Ishikawa (cell line): ENCODE results near the gene RPL12.

ENCODE experiments used
- CEBPB ChIP-seq: IDR thresholded peaks from 2 replicates; pipeline ENCODE4 v1.6.1; 2012
- CREB1 ChIP-seq: IDR thresholded peaks from 2 replicates; pipeline ENCODE4 v1.6.1; 2012; ENCODE audit warnings: low read depth
- EGR1 ChIP-seq: IDR thresholded peaks from 2 replicates; pipeline ENCODE4 v1.6.1; 2012
- EP300 ChIP-seq: IDR thresholded peaks from 2 replicates; pipeline ENCODE4 v1.6.1; 2012; ENCODE audit warnings: borderline replicate concordance
- FOXM1 ChIP-seq: IDR thresholded peaks from 2 replicates; pipeline ENCODE4 v1.6.1; 2012; ENCODE audit warnings: low read depth, borderline replicate concordance
- NFIC ChIP-seq: IDR thresholded peaks from 2 replicates; pipeline ENCODE4 v1.6.1; 2012
- RAD21 ChIP-seq: IDR thresholded peaks from 2 replicates; pipeline ENCODE4 v1.6.1; 2012; ENCODE audit warnings: low read depth
- TAF1 ChIP-seq: IDR thresholded peaks from 2 replicates; pipeline ENCODE4 v1.6.1; 2012; ENCODE audit warnings: low read depth, mild to moderate bottlenecking
- TCF12 ChIP-seq: IDR thresholded peaks from 2 replicates; pipeline ENCODE4 v1.6.1; 2012; ENCODE audit warnings: low read depth
- TEAD4 ChIP-seq: IDR thresholded peaks from 2 replicates; pipeline ENCODE4 v1.6.1; 2012
- YY1 ChIP-seq: IDR thresholded peaks from 2 replicates; pipeline ENCODE4 v1.6.1; 2012; ENCODE audit warnings: low read depth
- ZBTB7A ChIP-seq: IDR thresholded peaks from 2 replicates; pipeline ENCODE4 v1.6.1; 2012; ENCODE audit warnings: low read depth
- TF ChIP-seq, protein P1 (sequence below): IDR thresholded peaks from 2 replicates; pipeline ENCODE4 v1.6.1; 2012; ENCODE audit warnings: low read depth, mild to moderate bottlenecking
- TF ChIP-seq, protein P2 (sequence below): IDR thresholded peaks from 2 replicates; pipeline ENCODE4 v1.6.1; 2012
- TF ChIP-seq, protein P3 (sequence below): IDR thresholded peaks from 2 replicates; pipeline ENCODE4 v1.6.1; 2012

The RPL12 gene

GRCh38 chr9:127497656-127498290, 46.6 kb upstream of the RPL12 start:
- TF ChIP-seq EGR1 (no peak), CEBPB (no peak), TCF12 (no peak), NFIC (no peak), ZBTB7A (no peak), YY1 (no peak), EP300 (no peak)
- TF ChIP-seq, protein P1, sequence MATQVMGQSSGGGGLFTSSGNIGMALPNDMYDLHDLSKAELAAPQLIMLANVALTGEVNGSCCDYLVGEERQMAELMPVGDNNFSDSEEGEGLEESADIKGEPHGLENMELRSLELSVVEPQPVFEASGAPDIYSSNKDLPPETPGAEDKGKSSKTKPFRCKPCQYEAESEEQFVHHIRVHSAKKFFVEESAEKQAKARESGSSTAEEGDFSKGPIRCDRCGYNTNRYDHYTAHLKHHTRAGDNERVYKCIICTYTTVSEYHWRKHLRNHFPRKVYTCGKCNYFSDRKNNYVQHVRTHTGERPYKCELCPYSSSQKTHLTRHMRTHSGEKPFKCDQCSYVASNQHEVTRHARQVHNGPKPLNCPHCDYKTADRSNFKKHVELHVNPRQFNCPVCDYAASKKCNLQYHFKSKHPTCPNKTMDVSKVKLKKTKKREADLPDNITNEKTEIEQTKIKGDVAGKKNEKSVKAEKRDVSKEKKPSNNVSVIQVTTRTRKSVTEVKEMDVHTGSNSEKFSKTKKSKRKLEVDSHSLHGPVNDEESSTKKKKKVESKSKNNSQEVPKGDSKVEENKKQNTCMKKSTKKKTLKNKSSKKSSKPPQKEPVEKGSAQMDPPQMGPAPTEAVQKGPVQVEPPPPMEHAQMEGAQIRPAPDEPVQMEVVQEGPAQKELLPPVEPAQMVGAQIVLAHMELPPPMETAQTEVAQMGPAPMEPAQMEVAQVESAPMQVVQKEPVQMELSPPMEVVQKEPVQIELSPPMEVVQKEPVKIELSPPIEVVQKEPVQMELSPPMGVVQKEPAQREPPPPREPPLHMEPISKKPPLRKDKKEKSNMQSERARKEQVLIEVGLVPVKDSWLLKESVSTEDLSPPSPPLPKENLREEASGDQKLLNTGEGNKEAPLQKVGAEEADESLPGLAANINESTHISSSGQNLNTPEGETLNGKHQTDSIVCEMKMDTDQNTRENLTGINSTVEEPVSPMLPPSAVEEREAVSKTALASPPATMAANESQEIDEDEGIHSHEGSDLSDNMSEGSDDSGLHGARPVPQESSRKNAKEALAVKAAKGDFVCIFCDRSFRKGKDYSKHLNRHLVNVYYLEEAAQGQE: no peak
- TF ChIP-seq, protein P2, sequence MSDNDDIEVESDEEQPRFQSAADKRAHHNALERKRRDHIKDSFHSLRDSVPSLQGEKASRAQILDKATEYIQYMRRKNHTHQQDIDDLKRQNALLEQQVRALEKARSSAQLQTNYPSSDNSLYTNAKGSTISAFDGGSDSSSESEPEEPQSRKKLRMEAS: no peak

DNA sequence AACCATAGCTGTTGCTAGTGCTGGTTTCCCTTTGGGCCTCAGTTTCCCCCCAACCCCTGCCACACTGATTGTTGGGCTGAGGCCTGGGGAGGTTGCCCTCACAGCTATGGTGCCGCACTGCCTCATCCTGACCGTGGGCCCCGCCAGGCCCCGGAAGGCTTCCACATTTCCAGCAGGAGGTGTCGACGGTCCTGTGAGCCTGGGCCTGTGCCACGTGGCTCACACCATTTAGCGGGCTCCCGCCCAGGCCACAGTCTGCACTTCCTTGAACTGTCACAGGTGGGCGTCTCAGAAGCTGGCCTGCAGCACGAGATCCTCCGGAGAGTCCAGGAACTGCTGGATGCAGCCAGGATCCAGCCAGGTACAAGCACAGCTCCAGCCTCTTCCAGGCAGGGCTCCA, 45.8 kb upstream of the RPL12 start:
- TF ChIP-seq ZBTB7A (no peak), FOXM1 (no peak), RAD21 (no peak), CREB1 (no peak), NFIC (no peak), EGR1 (no peak), EP300 (no peak), YY1 (no peak), CEBPB (no peak), TAF1 (no peak), TEAD4 (no peak), TCF12 (no peak)
- TF ChIP-seq, protein P1: no peak
- TF ChIP-seq, protein P2: no peak
- TF ChIP-seq, protein P3, sequence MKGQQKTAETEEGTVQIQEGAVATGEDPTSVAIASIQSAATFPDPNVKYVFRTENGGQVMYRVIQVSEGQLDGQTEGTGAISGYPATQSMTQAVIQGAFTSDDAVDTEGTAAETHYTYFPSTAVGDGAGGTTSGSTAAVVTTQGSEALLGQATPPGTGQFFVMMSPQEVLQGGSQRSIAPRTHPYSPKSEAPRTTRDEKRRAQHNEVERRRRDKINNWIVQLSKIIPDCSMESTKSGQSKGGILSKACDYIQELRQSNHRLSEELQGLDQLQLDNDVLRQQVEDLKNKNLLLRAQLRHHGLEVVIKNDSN: no peak

DNA sequence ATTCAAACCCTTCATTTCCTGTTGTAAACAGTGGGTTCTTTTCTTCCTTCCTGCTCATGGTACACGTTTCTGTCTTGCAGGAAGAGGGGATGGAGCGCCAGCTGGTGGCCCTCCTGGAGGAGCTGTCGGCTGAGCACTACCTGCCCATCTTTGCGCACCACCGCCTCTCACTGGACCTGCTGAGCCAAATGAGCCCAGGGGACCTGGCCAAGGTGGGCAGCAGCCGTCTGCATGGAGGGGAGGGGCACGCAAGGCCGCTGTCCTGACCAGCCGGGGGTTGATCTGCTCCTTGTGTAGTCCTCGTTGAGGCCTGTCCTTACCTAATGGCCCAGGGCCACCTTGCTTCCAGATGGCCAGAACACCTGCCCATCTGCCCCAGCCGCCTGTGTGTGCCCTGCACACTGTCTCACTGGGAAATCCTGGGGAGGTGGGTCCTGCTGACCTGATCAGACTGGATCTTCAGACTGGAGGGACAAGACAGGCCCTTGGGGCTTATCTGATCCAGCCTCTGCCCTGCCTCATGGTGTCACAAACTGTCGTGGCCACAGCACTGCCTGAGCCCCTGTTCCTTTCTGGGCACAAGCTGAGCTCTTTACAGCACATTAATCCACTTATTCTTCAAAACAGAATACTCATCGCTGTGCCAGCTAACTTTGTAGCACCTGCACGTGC, 44.8 kb upstream of the RPL12 start:
- TF ChIP-seq, protein P3: no peak
- TF ChIP-seq RAD21: peak; percentile 6; the same call in 1 of the 2 replicates
- TF ChIP-seq FOXM1: no peak

DNA sequence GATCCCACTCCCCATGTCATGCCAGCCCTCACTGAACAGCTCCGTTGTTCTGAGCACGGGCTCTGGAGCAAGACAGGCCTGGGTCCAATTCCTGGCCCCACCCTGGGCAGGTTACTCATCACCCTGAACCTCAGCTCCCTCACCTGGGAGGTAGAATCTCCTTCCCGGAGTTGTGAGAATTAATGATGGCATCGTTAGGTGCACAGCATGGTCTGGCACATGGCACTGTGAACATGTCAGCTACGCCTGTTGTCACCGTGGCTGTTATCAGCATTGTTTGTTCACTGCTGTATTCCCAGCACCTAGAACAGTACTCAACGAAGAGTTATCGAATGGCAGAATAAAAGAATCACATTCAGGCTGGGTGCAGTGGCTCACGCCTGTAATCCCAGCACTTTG, 43.1 kb upstream of the RPL12 start:
- TF ChIP-seq ZBTB7A (no peak), TAF1 (no peak), EP300 (no peak), CEBPB (no peak), FOXM1 (no peak), TEAD4 (no peak), EGR1 (no peak), RAD21 (no peak), NFIC (no peak), TCF12 (no peak), YY1 (no peak), CREB1 (no peak)
- TF ChIP-seq, protein P3: no peak
- TF ChIP-seq, protein P1: no peak
- TF ChIP-seq, protein P2: no peak
